ENCODE results near the gene PPIL6.

Gene PPIL6

DNA sequence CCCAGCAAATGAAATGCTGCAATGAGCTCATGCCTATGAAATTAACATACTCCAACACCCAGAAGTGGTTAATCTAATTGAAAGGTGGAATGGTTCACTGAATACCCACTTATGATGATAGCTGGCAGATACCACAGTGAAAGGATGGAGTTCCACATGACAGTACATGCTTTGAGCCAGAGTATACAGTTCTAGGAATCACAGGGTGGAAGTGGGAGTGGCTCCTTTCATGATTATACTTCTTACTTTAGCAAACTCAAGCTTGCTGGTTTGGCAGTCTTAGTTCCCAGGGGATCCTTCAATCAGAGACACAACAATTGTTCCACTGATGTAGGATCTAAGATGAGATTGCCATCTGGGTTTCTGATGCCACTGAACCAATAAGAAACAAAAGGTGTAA, 79.6 kb downstream of the PPIL6 start:
- DNase-seq, result no peak

DNA sequence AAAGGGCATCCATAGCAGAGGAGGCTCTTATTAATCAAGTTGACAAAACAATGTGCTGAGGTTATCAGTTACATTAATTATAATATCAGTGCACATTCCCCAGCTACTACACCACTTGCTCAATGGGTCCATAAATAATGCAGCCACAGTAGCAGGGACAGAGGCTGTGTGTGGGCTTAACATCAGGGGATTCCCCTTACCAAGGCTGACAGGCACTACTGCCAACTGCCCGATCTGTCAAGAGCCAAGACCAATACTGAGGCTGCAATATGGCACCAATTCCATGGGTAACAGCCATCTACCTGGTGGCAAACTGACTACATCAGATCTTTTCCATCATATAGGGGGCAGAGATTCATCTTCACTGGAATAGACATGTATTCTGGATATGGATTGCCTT, 80.1 kb downstream of the PPIL6 start:
- no peak for DNase-seq

DNA sequence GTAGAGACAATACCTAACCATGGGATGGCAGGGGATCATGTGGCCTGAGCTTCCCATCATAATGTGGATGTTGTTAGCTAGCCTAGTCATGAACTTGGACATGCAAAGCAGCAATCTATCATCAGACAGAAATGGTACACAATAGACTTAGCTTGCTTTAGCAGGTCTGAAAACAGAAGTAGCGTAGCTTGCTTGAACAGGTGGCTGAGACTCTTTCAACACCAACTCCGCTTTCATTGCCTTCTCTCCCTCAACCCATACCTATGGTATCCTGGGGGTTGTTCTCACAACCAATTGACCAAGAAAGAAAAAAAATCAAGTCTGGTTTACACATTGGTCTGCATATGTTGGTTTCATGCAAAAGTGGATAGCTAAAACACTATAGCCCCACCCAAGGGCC, 81.2 kb downstream of the PPIL6 start:
- no peak for DNase-seq

DNA sequence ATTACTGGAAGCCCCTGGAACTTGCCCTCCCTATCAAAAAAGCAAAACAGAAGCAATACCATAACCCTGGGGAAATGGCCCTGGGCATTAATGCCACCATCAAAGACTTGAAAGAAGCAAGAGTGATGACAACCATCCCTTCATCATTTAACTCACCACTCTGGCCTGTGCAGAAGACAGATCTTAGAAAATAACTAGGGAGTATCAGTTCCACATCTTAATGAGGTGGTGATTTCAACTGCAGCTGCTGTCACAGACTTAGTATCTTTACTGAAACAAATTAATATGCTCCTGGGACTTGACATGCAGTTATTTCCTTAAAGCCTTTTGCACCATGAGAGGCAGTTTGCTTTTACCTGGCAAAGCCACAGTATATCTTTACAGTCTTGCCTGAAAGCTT, 82.2 kb downstream of the PPIL6 start:
- DNase-seq, result no peak

DNA sequence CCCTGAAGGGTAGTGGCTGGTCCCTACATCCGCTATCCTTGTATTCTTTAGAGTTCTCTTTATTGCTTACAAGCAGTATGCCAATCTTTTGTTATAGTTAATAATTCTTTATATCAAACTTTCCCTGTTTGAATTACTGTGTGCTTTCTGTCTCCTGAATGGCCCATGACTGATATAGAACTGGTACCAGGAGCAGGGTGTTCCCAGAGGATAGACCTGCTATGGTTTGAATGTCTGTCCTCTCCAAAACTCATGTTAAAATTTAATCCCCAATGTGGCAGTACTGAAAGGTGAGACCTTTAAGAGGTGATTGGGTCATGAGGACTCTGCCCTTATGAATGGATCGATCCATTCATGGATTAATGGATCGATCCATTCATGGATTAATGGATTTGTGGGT, 84.2 kb downstream of the PPIL6 start:
- DNase-seq, result no peak

DNA sequence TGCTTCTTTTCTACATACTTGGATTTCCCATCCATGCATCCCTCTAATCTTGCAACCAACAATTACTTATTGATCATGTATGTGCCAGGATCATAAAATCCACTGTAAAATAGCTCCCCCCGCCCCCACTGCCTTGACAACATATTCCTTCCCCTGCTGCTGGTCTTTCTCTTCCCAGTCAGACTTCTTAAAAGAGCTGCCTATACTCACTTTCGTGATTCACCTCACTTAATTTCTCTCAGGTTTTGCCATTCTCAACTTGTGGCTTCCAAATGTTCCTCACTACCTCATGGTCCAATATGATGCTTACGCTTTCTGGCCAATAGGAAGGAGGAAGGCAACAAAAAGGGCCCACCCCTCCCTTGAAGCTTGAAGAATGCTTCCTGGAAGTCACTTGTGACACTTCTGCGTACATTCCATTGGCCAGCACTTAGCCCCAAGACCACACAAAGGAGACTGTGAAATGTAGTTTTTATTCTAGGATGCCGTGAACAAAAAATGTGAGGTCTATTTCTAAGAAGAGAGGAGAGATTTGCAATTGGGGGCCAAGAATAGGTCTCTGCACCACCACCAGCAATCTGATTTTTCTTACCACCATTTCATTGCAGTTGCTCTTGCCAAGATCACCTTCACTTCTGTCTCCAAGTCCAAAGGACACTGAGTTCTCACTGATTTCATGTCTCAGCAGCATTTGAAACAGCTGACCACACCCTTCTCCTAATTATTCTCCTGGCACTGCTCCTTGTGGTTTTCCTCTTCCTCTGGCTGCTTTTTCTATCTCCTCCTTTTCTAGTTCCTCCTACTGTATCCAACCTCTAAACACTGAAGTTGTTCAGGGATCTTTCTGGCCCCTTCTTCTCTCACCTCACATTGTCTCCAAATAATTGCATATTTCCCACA, 88.9 kb downstream of the PPIL6 start:
- DNase-seq, result no peak

DNA sequence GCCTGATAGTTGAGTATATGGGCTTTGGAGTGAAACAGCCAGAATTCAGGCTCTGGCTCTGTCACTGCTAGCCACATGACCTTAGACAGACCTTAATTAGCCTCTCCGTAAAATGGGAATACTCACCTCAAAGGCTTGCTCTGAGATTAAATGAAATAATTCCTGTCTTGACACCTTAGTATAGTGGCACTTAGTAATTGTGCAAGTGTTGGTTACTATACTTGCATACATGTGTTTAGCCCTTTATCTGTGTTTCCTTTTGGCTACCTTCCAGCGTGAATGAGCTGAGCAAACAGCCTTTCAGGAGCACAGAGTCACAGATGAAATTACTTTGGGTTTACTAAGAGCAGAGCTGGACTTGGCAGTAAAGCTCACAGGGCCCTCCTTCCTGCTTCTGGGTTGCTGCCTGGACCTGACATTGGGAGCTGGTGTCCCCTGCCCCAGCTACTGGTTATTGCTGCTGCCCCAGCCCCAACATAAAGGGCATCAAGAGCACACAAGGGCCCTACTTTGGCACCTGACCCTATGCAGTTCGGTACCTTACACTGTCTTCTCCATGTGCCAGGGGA, 90.9 kb downstream of the PPIL6 start:
- no peak for DNase-seq

DNA sequence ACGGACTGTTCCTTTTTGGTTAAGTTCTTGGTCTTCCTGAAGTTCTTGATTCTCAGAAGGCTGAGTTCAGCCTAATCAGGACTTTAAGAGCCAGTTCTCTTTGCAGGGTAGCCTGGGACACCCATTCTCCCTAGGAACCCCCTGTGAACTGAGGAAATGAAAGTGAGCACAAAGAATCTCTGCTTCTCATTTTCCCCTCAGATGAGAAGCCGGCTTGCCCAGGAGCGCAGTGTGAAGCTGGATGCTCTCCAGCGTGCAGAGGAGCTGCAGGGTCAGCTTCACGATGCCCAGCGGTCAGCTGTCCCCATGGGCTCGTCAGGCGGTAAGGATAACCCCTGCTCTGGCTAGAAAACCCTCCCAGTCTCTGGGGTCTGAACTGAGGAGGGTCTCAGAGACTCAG, 92.2 kb downstream of the PPIL6 start:
- no peak for DNase-seq

DNA sequence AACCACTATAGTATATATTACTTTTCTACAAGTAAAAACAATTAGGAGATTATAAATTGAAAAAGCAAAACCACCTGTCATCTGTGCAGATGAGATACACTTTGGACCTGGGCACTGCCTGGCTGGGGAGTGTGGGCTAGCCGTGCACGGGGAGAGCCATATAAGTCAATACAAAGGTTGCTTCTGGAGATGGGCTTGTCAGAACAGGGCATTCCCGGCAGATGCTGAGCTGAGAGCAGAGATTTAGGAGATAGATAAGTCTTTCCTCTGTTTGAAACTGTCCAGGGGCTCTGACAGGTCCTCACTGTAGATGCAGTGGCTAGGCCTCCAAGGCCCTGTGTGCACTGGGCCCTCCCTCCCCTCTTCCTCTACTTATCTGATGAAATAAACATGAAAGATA, 92.6 kb downstream of the PPIL6 start:
- DNase-seq, result no peak

DNA sequence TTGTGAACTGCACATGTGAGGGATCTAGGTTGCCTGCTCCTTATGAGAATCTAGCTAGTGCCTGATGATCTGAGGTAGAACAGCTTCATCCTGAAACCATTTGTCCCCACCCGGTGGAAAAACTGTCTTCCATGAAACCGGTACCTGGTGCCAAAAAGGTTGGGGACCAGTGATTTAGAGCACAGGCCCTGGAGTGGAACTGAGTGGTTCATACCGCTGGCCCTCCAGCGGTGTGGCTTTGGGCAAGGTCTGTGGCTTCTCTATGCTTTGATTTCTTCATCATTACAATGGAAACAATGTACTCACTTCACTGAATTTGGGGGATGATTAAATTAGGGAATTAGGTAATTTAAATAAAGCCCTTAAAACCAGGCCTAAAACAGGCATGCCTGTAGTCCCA, 94.4 kb downstream of the PPIL6 start:
- no peak for DNase-seq

DNA sequence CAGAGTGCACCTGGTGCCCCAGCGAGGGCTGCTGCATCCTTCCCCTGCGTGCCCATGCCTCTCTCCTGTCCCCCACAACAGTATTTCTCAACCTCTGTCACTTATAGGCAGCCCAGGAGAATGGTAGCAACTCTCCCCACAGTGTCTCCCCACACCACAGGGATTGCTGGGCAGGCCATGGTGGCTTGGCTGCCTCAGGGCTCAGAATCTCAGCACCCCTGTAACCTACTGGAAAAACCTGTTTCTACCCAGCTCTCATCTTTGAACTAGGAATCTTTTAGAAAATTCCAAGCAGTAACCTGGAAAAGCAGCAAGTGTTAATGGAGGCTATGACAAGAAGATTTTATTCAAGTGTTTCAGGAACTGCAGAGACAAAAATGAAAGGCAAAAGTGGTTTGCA, 96.2 kb downstream of the PPIL6 start:
- DNase-seq, result no peak

DNA sequence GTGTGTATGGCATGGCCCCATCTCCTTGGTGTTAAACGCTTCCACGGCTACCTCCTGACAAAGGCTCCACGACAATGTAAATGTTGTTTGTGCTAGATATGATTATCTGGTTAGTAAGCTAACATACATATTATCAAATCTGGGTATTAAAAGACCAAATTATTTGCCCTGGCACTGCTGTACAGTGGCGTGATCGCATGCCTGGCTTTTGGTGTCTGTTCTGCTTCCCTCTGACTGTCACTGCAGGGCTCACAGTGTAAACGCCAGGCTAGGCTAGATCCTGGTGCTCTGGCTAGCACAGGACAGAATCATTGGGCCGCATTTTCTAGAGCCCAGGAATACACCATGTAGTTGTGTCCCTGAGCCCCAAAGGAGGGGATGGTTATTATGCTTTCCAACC, 96.9 kb downstream of the PPIL6 start:
- DNase-seq, result no peak

DNA sequence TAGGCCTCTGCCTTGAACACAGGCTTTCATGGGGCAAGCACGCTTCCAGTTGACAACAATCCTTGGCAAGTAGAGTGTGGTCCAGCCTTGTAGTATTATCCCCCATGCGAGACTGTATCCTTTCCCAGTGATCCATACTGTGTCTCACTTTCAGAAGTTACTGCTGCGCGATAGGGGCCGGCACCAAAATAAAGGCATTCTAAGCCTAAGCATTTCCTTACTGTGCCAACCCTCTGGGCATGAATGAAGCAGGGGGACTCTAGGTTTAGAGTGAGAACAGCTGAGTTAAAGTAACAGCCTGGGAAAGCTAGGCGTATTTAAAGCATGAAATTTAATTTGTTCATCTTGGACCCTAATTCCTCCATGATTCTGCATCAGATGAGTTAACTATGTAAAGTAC, 97.5 kb downstream of the PPIL6 start:
- no peak for DNase-seq

DNA sequence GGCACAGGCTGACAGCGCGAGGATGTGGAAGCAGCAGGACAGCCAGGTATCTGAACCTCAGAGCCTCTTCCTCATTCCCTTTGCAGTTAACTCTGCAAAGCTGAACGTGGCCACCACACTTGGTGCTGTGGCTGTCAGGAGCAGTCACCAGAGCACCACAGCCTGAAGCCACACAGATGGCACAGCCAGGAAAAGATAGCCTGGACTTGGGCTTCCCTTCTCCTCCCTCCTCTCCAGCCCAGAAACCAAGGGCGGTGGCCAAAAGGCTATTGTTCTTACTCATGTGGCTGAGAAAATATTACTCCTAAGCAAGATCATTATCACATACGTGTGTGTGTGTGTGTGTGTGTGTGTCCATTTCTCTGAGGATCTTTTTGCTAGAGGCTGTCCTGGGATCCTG, 97.9 kb downstream of the PPIL6 start:
- no peak for DNase-seq

DNA sequence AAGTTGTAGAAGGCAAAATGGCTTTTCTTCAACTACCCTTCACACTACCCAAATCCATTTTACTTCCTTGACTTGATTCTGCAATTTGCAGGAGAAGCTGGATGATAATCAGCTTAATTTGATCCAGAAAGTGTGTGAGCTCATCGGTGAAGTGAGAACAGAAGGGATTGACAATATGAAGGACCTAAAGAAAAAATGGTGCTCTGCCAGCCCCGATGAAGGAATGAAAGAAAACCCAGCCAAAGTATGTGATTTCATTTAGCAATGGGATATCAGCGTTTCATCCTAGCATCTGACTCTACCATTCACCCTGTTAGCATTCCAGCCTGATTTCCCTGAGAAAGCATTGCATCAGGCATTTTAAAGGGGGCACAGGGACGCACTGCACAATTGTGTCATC, 99.6 kb downstream of the PPIL6 start:
- no peak for DNase-seq
